Heart right ventricle (tissue), 16 donors: ENCODE measurements around the gene ADCYAP1R1. TPM values are rescaled to one million over a fixed set of nuclear protein-coding genes. Genes with fewer than 3 reads are reported as not detected.

Source experiments
- ATAC-seq, 8 donors: fragments of 200-7000 bp; cut with Tn5 transposase; one replicate each; pipeline ENCODE4 v1.9.1; 2020; ENCODE audit warnings: mild to moderate bottlenecking in 8 of 8, moderate library complexity in 8 of 8, moderate number of reproducible peaks in 1 of 8
- DNase-seq, 2 donors: peaks; one replicate each; pipeline ENCODE4 v3.0.0-alpha.2; 2020
- H3K27ac ChIP-seq, 10 donors: fragments of 200-600 bp; sonication (generic) in 2 of 10; one replicate each; pipeline versions ENCODE4 v1.5.0 to v1.8.0; 2020 to 2022; ENCODE audit warnings: mild to moderate bottlenecking in 3 of 10
- H3K27me3 ChIP-seq, 7 donors: fragments of 200-600 bp; one replicate each; pipeline ENCODE4 v1.8.0; 2021 to 2022; ENCODE audit warnings: mild to moderate bottlenecking in 2 of 7
- H3K36me3 ChIP-seq, 9 donors: fragments of 200-600 bp; sonication (generic) in 1 of 9; one replicate each; pipeline versions ENCODE4 v1.5.0 to v1.8.0; 2020 to 2022; ENCODE audit warnings: mild to moderate bottlenecking in 2 of 9
- H3K4me1 ChIP-seq, 9 donors: fragments of 200-600 bp; sonication (generic) in 1 of 9; one replicate each; pipeline versions ENCODE4 v1.5.0 to v1.8.0; 2020 to 2022; ENCODE audit warnings: mild to moderate bottlenecking in 4 of 9
- H3K4me3 ChIP-seq, 10 donors: fragments of 200-600 bp; sonication (generic) in 2 of 10; one replicate each; pipeline versions ENCODE4 v1.5.0 to v1.8.0; 2020 to 2022; ENCODE audit warnings: mild to moderate bottlenecking in 7 of 10, moderate library complexity in 2 of 10
- H3K9me3 ChIP-seq, 11 donors: fragments of 200-600 bp in 10 of 11; sonication (generic) in 2 of 11; one replicate each; pipeline versions ENCODE4 v1.5.0 to v1.8.0; 2013 to 2022; ENCODE audit warnings: mild to moderate bottlenecking in 2 of 11, control low read depth in 1 of 11, moderate library complexity in 1 of 11
- WGBS, 2 donors: extraction: QIAGEN DNeasy Blood & Tissue Kit; methylation state at CpG; one replicate each; pipeline ENCODE4 v1.1.7; 2013; ENCODE audit warnings: inconsistent platforms in 1 of 2; 5-methylcytosine and 5-hydroxymethylcytosine counted together
- intact Hi-C, 10 donors: fragments of 100-400 bp; cut with DNase I; formaldehyde crosslinking; loops; one replicate each; pipeline versions ENCODE4 v1.11.1 to v1.14.2; 2022
- long read RNA-seq, 3 donors: library from polyadenylated mRNA; unstranded; transcript quantifications; one replicate each; pipeline ENCODE4 v2.0.0, GENCODE V29; 2020 to 2021
- polyA plus RNA-seq, 2 donors: library from polyadenylated mRNA; stranded (reverse); fragments of 200-250 nt; gene quantifications; one replicate each; pipeline ENCODE4 v1.2.3, GENCODE V29; 2013
- total RNA-seq, 10 donors: library from RNA; stranded (reverse); fragmentation: NEBNext Ultra II Directional in 3 of 10; extraction: Animal tissue kit (Norgen Biotek cat#: 25700) in 3 of 10; gene quantifications; one replicate each; pipeline versions ENCODE4 v1.2.1 to v1.2.4, GENCODE V29; 2021 to 2023
- TF ChIP-seq, protein P1 (sequence below), 9 donors: fragments of 200-600 bp; sonication (generic) in 2 of 9; IDR thresholded peaks; one replicate each; pipeline versions ENCODE4 v1.5.0 to v1.8.0; 2021 to 2022; ENCODE audit warnings: antibody characterized with exemption in 9 of 9, mild to moderate bottlenecking in 5 of 9, moderate library complexity in 1 of 9
- donor health status: Arrhythmogenic right ventricular cardiomyopathy.
- donor health status: ischemic (EF 13 %, LVEDD 7.1; RV severe dilation, severe dysfunction).
- donor health status: healthy with polysubstance abuse.
- donor health status: DM: no; HTN: yes; CAD: no.
- donor health status: DM: no; HTN: no; CAD: no.
- donor health status: ischemic (EF 25% LVEDD 6.9; RV normal size, moderate dysfunction).
- donor health status: ischemic (EF 25% LVEDD 5.7; RV mildly dilated, moderate dysfunction).
- donor health status: healthy.
- donor health status: DM: yes; HTN: yes; CAD: no.
- donor health status: Ischemic cardiomyopathy.
- donor health status: ischemic (EF 35%, LVEDD 5.7; RV mildly dilated, moderate dysfunction).
- donor health status: nonischemic (EF 11% LVEDD 7.7; RV severe dilation, severe dysfunction).
- donor health status: DM: yes; HTN: yes; CAD: no.
- donor health status: PGD.
- donor health status: ischemic (EF 29% LVEDD 5.4; RV normal size, mild dysfunction).
- donor health status: nonischemic (EF 23%, LVEDD 6.1; RV moderate dilation, normal function).

ADCYAP1R1 gene
- total RNA-seq (1 to 10 TPM in 9 of 10 donors, under 1 TPM in 1; 0.94 to 5.8 (median 1.8) TPM), polyA plus RNA-seq (1 to 10 TPM in 1 of 2 donors, under 1 TPM in 1; 0.59 to 1.1 TPM)
- long read RNA-seq, donor 1, partial matches to known transcripts = 0 of 2 reads
- long read RNA-seq, donor 1, other reads (novel, unspliced or antisense) = 2 of 2 reads
- long read RNA-seq, donor 2, partial matches to known transcripts = 2 of 7 reads
- long read RNA-seq, donor 2, other reads (novel, unspliced or antisense) = 5 of 7 reads
- long read RNA-seq, donor 3, partial matches to known transcripts = 1 of 2 reads
- long read RNA-seq, donor 3, other reads (novel, unspliced or antisense) = 1 of 2 reads

DNA sequence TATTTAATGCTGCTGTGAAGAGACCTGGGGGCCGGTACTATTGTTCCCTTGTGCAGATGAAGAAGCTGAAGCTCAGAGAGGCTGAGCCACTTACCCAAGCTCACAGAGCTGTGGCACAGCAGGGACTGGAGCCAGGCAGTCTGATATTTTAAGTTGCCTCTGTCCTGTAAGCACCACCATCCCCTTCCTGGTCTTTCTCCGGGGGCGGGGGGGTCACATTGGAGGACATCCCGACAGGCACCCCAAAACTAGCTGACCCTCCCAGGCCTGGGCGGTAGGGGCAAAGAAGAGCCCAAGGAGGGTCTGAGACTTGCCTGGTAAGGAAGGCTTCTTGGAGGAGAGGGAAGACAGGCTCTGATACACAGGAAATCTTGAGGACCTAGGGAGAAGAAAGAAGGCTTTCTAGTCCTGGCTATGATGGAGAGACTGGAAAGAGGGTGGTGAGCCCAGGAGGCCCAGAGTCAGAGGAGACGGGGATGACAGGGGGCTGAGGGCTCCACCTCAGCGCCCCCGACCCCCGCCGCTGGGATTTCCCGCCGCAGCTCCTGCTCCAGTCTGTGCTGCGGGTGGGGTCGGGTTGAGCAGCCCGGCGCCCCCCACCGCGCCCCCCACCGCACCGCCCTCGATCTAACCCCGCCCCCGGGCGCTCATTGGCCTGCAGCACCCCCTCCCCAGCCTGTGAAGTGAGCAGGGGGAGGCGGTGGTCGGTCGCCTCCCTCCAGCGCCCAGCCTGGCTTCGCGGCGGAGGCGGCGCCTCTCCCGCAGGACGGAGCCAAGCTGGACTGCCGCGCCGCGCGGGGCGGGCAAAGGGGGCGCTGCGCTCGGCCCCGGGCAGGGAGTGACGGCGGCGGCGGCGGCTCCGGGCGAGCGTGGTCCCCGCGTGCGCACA lies at the start of gene ADCYAP1R1:
Gene ADCYAP1R1 (plus strand): TSS at position 711 of the 889 bp plus-strand sequence. CDS start 10,957 bp downstream, outside the sequence.
- H3K4me3 ChIP-seq = peak within 1 kb of the TSS; percentile 37 to 63 (median 52)
- no peaks in the 10 kb centered on the region for H3K9me3 ChIP-seq
- DNase-seq (peak; percentile 39 to 59), ATAC-seq (peak; percentile 29 to 88 (median 66))
- H3K4me1 ChIP-seq = peaks cover 0 to 29% (median 7%) of the 10 kb centered on the region in 9 donors
- intact Hi-C loops = loop anchor here in 1 of 10 donors (10.0 kb wide), 1 partner anchor 67 kb away; no protein-coding TSS in a partner anchor
- peaks cover 0 to 52% (median 43%) of the 10 kb centered on the region in 7 donors for H3K27me3 ChIP-seq
- TF ChIP-seq, protein P1, sequence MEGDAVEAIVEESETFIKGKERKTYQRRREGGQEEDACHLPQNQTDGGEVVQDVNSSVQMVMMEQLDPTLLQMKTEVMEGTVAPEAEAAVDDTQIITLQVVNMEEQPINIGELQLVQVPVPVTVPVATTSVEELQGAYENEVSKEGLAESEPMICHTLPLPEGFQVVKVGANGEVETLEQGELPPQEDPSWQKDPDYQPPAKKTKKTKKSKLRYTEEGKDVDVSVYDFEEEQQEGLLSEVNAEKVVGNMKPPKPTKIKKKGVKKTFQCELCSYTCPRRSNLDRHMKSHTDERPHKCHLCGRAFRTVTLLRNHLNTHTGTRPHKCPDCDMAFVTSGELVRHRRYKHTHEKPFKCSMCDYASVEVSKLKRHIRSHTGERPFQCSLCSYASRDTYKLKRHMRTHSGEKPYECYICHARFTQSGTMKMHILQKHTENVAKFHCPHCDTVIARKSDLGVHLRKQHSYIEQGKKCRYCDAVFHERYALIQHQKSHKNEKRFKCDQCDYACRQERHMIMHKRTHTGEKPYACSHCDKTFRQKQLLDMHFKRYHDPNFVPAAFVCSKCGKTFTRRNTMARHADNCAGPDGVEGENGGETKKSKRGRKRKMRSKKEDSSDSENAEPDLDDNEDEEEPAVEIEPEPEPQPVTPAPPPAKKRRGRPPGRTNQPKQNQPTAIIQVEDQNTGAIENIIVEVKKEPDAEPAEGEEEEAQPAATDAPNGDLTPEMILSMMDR (IDR thresholded peaks at IDR 0.05) = peak in 3 of 9 donors; percentile 6 to 42 (median 18)
- H3K27ac ChIP-seq = peak within 1 kb of the TSS in 3 of 10 donors; percentile 15 to 72 (median 26)
- H3K36me3 ChIP-seq = no peaks in the 10 kb centered on the region
- 5% methylated on average over 39 to 54 of the region's 56 CpGs for WGBS, 2 donors

DNA sequence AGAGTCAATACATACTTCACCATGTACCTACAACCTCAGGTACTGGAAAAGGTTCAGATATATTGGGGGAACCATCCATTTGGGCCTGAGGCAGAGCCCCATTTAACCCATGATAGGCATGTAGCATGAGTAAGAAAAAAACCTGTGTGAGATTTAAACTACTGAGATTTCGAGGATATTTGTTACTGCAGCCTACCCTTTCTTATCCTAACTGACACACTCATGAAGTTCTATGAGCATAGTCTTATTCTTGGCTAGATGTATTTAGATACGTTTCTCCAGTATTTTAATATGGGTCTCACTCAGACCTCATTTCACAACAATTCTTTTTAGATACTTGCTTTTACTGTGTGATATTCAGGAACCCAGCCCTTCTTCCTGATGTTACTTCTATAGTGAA lies 49.0 kb upstream of the ADCYAP1R1 start:
- ATAC-seq (no peak), DNase-seq (no peak)
- 90 to 93% methylated on average over 2 of the region's 2 CpGs for WGBS, 2 donors
- TF ChIP-seq, protein P1 (IDR thresholded peaks at IDR 0.05) = no peak
- Histone ChIP-seq H3K36me3 (no peaks in the 10 kb centered on the region), H3K4me3 (no peak overlapping the region), H3K9me3 (peaks cover 0 to 14% (median 0%) of the 10 kb centered on the region in 11 donors), H3K27me3 (peaks cover 0 to 14% (median 5%) of the 10 kb centered on the region in 7 donors), H3K4me1 (peaks cover 0 to 15% (median 7%) of the 10 kb centered on the region in 9 donors), H3K27ac (no peak overlapping the region)
- intact Hi-C loops = loop anchor here in 2 of 10 donors (5.0 kb wide), 2 partner anchors 109 to 1101 kb away; no protein-coding TSS in a partner anchor

DNA sequence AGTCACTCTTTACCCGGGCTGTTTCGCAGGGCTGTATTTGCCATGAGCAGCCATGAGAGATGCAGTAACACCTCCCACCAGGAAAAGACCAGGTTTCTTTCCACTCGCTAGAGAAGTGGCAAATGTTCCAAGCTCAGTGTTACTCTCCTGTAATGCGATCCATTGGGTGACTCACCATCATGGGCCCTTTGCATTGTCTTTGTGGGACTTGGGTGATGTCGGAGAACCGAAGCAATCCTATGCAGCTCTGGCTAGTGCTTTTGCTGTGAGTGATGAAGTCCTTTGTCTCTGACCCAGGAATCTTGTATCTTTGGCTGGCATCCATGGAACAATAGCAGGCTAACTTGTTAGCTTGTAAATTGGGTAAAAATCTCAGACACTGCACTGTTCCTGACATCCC lies 48.4 kb upstream of the ADCYAP1R1 start:
- Histone ChIP-seq H3K4me3 (no peak overlapping the region), H3K27ac (no peak overlapping the region), H3K36me3 (no peaks in the 10 kb centered on the region), H3K27me3 (peaks cover 0 to 14% (median 6%) of the 10 kb centered on the region in 7 donors), H3K4me1 (peaks cover 0 to 15% (median 7%) of the 10 kb centered on the region in 9 donors), H3K9me3 (peaks cover 0 to 14% (median 0%) of the 10 kb centered on the region in 11 donors)
- ATAC-seq (no peak), DNase-seq (no peak)
- intact Hi-C loops = loop anchor here in 2 of 10 donors (5.0 kb wide), 2 partner anchors 109 to 1101 kb away; no protein-coding TSS in a partner anchor
- 91 to 94% methylated on average over 6 of the region's 6 CpGs for WGBS, 2 donors
- TF ChIP-seq, protein P1 (IDR thresholded peaks at IDR 0.05) = no peak

DNA sequence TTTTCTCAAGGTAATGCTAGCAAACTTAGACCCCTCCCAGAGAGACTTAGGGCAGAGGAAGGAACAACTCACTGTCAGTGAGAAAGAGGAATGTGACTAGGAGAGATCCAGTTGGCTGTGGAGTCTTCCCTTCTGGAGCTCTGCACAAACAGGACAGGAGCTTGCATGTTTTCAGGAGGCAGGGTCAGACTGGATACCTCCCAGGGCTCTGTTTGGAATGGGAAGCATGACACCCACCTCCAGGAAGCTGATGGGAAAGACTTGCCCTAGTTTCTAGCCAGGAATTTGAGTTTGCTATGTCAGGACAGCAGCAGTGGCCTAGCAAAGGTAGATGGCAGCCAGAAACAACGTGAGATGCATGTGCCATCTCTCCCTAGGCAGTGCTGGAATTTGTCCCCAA lies 47.7 kb upstream of the ADCYAP1R1 start:
- TF ChIP-seq, protein P1 (IDR thresholded peaks at IDR 0.05) = no peak
- Histone ChIP-seq H3K4me3 (no peak overlapping the region), H3K36me3 (no peaks in the 10 kb centered on the region), H3K27me3 (peaks cover 0 to 14% (median 6%) of the 10 kb centered on the region in 7 donors), H3K27ac (no peak overlapping the region), H3K4me1 (peaks cover 0 to 15% (median 7%) of the 10 kb centered on the region in 9 donors), H3K9me3 (peaks cover 0 to 14% (median 0%) of the 10 kb centered on the region in 11 donors)
- ATAC-seq (no peak), DNase-seq (no peak)
- 55 to 74% methylated on average over 1 of the region's 1 CpG for WGBS, 2 donors
- intact Hi-C loops = loop anchor here in 2 of 10 donors (5.0 kb wide), 2 partner anchors 108 to 1102 kb away; no protein-coding TSS in a partner anchor
